Tongue (tissue), 2 donors: ENCODE data around the gene CFAP45. TPM values are rescaled to one million over a fixed set of nuclear protein-coding genes. Genes with fewer than 3 reads are reported as not detected.
A peak's percentile ranks its signal among the peaks of the same experiment; 100 is the strongest.
"Not testable (repeated sequence)": the region's sequence is repeated elsewhere in the genome, so short reads cannot be mapped to it uniquely, and the experiment has no call there.

Experiments
- DNase-seq: peaks from one replicate; pipeline ENCODE4 v3.0.0-alpha.2; 2015
- total RNA-seq: library from RNA; depleted of rRNA; stranded (reverse); fragments of >200 nt; gene quantifications from one replicate; pipeline ENCODE4 v1.2.3, GENCODE V29; 2014

Gene CFAP45
- total RNA-seq, 1 donor from 2014 or later = 0.10 TPM

GRCh38 chr1:159922511-159923202, 22.7 kb upstream of the CFAP45 start:
- peak; percentile 93 for DNase-seq

- DNase-seq = no peak
Measured at GRCh38 chr1:159921700-159922504, 21.9 kb upstream of the CFAP45 start.

- no peak for DNase-seq
Measured at GRCh38 chr1:159921251-159921650, 21.3 kb upstream of the CFAP45 start.

- no peak for DNase-seq
Measured at GRCh38 chr1:159920651-159921050, 20.7 kb upstream of the CFAP45 start.

GRCh38 chr1:159920202-159920601, 20.2 kb upstream of the CFAP45 start:
- DNase-seq = no peak

- no peak for DNase-seq
Measured at GRCh38 chr1:159919236-159919865, 19.4 kb upstream of the CFAP45 start.

GRCh38 chr1:159918352-159919200, 18.6 kb upstream of the CFAP45 start:
- peak; percentile 81 for DNase-seq

DNA sequence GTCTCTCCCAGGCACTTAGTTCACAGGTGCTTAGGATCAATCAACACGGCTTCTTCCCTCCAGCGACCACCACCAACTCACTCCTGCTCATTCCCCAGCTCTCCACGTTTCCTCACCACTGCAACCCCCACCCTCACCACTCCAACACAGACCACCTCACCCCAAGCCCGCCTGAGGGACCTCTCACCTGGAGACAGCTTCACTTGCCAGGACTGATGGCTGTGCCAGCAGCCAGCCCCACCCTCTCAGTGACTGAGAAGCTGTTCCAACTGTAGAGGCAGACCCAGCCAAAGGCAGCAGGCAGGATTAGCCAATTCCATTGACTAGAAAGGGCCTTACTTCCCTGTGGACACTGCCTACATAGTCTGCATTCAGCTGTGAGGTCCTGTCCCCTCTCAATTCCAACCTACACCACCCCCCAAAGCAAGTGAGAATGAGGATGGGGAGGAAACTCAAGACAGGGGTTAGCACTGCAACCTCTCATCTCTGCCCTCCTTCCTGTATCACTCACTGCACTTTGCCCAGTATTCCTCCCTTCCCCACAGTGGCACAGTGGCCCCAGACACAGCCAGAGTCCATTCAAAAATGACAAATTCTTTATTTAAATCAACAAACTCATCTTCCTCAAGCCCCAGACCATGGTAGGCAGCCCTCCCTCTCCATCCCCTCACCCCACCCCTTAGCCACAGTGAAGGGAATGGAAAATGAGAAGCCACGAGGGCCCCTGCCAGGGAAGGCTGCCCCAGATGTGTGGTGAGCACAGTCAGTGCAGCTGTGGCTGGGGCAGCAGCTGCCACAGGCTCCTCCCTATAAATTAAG, 17.8 kb upstream of the CFAP45 start:
- DNase-seq = peak; percentile 88

DNA sequence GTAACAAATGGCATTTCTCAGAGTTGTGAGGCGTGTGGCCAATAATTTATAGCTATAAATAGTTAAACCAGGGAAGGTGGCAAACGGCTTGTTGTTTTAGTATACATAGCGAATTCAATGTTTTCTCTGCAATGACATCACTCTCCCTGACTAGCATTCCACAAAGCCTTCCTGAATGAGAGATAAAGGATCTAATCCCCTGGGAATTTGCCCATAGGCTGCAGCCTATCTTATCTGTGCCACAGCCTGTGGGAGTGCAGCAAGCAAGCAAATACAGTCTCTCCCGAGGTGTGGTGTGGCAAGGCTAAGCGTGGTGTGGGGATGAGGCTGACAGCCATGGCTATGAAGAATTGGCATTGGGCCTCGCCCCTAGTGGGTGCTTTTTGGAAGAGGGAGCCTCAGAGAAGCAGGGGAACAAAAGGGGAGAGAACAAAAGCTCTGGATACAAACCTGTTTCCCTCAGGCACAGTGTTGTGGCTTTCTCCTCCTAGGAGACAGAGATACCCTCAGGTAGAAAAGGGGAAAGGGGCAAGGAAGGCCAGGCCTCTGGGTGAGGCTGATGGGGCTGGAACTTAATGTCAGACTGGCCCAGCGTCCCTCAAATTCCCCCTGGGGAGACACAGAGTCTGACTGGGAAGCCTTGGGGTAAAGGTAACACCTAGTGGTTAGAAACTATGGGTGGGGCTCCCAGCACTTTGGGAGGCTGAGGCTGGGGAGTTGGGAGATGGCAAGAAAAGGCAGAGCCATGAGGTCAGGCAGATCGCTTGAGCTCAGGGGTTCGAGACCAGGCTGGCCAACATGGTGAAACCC, 16.5 kb upstream of the CFAP45 start:
- DNase-seq = peak; percentile 65

GRCh38 chr1:159915571-159916241, 15.7 kb upstream of the CFAP45 start:
- DNase-seq = no peak

DNA sequence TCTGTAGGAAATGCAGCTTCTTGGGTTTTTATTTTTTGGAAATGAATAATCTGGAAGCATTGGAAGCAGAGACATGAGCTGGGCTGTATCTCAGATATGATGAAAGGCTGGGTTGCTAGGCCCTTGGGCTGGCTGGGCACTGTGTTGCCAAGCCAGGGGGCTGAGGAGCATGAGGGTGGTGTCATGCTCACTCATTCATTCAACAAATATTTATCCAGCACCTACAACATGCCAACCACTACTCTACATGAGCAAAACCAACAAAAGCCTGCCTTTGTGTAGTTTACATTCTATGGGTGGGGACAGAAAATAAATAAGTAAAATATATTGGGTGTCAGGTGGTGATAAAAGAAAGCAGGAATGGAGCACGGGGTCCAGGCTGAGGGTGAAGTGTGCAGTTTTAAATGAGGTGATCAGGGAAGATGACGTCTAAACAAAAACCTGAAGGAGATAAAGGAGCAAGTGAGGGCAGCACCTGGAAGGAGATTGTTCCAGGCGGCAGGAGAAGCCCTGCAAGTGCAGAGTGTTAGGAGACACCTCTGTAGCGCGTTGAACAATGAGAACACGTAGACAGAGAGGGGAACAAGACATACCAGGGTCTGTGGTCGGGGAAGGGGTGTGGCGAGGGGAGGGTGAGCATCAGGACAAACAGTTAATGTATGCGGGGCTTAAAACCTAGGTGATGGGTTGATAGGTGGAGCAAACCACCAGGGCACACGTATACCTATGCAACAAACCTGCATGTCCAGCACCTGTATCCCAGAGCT, 14.5 kb upstream of the CFAP45 start:
- no peak for DNase-seq

- peak; percentile 34 for DNase-seq
Measured at GRCh38 chr1:159913451-159914192, 13.7 kb upstream of the CFAP45 start.

DNA sequence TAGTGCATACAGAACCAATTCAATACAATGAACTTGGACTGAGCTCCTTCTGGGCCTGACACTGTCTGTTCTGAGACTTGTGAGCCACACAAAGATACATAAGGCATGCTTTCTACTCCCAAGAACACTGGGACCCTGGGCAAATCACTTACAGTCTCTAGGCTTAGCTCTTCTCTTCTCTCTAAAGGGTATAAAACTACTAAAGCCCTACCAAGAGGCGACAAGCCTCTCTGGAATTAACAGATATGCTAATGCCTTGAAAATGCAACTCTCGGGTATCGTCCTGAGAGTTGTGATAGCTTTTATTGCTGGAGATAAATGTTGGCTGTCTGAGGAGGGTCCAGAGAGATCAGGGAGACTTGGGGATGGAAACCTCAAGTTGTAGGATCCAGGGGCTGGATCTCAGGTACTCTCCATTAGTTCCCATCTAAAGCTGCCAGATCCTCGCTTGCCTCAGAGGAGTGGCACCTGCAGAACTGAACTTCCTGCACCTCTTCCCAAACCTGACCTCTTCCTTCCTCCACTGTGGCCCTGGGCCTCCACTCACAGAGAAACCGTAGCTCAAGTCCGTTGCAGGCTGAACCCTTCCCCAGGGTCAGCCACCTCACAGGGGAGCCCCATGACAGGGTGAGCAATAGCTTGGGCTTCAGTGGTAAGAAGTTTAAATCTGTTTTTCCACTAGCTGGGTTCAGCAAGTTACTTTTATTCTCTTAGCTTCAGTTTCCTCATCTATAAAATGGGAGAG, 11.5 kb upstream of the CFAP45 start:
- DNase-seq = no peak

DNA sequence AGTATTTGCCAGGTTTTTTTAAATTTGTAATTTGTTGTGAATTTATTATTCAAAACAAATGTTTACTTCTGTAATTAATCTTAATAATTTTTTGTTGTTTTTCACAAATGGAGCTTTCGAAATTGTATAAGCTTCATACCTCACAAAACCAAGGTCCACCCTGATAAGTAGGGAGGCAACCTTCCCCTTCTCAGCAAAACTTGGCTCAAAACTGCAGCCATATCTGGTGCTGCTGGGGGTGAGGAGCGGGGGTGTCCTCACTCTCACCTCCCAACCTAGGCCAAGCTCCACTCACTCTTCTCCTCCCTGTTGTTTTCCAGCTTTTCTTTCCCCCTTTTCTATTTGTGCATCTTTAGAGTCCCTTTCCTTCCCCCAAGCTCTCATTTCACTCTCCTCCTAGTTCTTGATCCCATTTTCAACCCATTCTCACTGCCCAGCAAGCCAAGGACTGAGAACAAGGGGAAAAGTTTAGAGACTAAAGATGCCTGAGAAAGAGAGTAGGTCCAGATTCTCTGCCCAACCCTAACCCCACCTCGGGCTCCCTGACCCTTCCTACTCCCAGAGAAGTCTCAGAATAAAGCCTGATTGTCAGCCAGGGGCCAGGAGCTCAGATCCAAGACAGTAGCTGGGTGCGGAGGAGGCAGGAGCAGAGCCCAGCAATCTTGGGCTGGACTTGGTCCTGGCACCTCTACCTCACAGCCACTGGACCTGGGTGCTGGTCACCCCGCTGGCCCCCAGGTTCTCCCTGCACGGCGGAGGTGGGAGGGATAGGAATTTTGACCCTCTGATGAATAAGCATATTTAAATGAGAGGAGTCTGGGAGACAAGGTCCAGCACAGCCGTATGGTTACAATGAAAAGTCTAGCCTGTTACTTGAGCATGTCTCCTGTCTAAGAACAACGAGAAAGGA, 8.3 kb upstream of the CFAP45 start:
- DNase-seq = no peak

GRCh38 chr1:159906960-159907359, 7.0 kb upstream of the CFAP45 start:
- no peak for DNase-seq

DNA sequence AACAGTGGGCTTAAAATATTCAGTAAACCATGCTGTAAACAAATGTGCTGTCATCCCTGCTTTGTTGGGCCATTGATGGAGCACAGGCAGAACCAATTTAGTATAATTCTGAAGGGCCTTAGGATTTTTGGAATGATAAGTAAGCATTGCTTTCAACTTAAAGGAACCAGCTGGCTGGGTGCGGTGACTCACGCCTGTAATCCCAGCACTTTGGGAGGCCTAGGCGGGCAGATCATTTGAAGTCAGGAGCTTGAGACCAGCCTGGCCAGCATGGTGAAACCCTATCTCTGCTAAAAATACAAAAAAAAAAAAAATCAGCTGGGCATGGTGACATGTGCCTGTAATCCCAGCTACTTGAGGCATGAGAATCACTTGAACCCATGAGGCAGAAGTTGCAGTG, 4.1 kb upstream of the CFAP45 start:
- DNase-seq = not testable (repeated sequence)
